Hepatocyte (in vitro differentiated cells): ENCODE data around the gene LRP1B.

Experiments used
- EZH2 ChIP-seq: fragments of 200-600 bp; sonication (generic); IDR thresholded peaks from 2 replicates; pipeline ENCODE4 v1.6.1; 2016; ENCODE audit warnings: antibody characterized with exemption, mild to moderate bottlenecking, borderline replicate concordance
- EZH2phosphoT487 ChIP-seq: fragments of 200-600 bp; sonication (generic); IDR thresholded peaks from one replicate; pipeline ENCODE4 v1.6.1; 2018; ENCODE audit warnings: antibody characterized with exemption, mild to moderate bottlenecking, low read depth, moderate library complexity; ENCODE audit not compliant: unreplicated experiment, severe bottlenecking
- TF ChIP-seq, protein P1 (sequence below): fragments of 200-600 bp; sonication (generic); IDR thresholded peaks from 2 replicates; pipeline ENCODE4 v1.5.1; 2016; ENCODE audit warnings: antibody characterized with exemption, mild to moderate bottlenecking; ENCODE audit not compliant: poor library complexity

DNA sequence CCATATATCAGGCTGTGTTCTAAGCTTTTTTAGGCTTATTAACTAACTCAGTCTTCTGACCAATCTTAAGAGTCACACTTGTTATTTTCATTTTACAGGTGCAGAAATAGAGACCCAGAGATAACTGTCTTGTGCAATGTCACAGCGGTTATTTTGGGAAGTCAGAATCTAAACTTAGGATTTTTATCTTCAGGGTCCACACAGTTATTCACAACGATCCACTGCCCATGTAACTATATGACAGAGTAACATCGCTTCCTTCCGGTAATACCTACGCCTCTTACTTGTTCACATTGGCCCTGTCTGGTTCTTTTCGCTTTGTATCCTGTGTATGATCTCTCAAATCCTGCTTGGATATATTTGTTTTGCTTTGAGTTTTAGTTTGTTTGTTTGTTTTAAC is 631.7 kb downstream of the LRP1B start:
- TF ChIP-seq, protein P1, sequence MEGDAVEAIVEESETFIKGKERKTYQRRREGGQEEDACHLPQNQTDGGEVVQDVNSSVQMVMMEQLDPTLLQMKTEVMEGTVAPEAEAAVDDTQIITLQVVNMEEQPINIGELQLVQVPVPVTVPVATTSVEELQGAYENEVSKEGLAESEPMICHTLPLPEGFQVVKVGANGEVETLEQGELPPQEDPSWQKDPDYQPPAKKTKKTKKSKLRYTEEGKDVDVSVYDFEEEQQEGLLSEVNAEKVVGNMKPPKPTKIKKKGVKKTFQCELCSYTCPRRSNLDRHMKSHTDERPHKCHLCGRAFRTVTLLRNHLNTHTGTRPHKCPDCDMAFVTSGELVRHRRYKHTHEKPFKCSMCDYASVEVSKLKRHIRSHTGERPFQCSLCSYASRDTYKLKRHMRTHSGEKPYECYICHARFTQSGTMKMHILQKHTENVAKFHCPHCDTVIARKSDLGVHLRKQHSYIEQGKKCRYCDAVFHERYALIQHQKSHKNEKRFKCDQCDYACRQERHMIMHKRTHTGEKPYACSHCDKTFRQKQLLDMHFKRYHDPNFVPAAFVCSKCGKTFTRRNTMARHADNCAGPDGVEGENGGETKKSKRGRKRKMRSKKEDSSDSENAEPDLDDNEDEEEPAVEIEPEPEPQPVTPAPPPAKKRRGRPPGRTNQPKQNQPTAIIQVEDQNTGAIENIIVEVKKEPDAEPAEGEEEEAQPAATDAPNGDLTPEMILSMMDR: no peak
- no peak for TF ChIP-seq EZH2phosphoT487
- no peak for TF ChIP-seq EZH2
